ENCODE results near the gene OR4S2.

DNA sequence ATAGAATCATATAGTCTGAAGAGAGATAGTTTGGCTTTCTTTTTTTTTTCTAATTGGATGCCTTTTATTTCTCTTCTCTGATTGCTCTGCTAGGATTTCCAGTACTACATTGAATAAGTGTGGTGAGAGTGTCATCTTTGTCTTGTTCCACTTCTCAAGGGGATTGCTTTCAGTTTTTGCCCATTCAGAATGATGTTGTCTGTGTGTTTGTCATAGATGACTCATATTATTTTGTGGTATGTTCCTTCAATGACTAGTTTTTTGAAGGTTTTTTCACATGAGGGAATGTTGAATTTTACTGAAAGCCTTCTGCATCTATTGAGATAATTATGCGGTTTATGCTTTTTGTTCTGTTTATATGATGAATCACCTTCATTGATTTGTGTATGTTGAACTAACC is 23.6 kb upstream of the OR4S2 start:
- TF ChIP-seq, protein P1, sequence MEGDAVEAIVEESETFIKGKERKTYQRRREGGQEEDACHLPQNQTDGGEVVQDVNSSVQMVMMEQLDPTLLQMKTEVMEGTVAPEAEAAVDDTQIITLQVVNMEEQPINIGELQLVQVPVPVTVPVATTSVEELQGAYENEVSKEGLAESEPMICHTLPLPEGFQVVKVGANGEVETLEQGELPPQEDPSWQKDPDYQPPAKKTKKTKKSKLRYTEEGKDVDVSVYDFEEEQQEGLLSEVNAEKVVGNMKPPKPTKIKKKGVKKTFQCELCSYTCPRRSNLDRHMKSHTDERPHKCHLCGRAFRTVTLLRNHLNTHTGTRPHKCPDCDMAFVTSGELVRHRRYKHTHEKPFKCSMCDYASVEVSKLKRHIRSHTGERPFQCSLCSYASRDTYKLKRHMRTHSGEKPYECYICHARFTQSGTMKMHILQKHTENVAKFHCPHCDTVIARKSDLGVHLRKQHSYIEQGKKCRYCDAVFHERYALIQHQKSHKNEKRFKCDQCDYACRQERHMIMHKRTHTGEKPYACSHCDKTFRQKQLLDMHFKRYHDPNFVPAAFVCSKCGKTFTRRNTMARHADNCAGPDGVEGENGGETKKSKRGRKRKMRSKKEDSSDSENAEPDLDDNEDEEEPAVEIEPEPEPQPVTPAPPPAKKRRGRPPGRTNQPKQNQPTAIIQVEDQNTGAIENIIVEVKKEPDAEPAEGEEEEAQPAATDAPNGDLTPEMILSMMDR (conservative IDR thresholded peaks at IDR 0.05): no peak
- no peak for TF ChIP-seq ZFX (IDR thresholded peaks at IDR 0.05)
